Stimulated activated CD4-positive, alpha-beta T cell treated with anti-CD3 and anti-CD28 coated beads, Interleukin-4, amount 100 ng/mL, for 24 hours (primary cell): ENCODE results near the gene EML1.

Experiments
- DNase-seq: peaks from one replicate; pipeline ENCODE4 v3.0.0-alpha.2; 2020

EML1 gene

DNA sequence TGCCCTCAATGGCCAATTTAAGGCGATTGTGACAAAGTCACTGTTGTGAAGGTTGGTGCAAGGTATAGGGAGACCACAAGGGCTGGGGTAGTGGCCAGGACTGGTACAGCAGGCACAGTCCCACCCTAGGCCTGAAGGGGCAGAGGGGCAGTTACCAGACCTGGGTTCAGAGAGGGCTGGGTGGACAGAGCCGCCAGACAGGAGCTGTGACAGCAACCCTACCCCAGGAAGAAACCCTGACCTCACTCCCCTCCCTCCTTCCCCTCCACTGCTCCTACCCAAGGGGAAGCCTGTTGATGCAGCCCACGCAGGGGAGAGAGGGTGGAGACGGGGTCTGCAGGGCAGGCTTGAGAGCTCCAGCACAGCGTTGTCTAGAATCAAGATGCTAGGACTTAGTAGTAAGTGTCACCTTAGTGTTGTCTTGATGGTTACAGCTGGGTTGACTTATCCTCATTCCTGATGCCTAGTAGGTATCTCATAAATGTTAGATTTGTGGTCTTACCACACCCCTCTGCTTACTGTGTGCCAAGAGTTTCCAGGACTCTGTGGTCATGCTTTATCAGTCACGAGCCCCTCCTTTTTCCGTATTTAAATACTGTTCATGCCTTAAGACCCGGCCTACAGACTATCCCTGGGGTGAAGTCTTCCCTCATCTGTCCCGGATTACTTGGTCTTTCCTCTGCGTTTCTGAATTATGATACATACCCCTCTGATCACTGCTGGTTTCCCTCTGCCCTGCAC, 14.4 kb downstream of the EML1 start:
- no peak for DNase-seq

DNA sequence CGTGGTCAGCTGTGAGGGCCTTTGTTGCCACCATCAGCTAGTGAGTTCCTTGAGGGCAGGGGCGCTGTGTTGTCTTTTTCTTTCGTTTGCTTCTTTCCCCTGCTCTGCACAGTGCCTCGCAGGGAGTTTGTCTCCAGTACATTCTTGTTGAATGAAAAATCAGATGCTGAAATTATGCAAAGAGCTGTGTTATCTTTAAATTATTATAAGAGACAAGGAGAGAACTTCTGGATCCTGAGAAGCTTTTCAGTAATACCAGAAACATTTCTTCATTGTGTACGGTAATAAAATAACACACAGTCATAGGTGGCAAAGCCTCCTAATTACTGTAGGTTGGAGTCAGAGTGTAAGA, 14.9 kb downstream of the EML1 start:
- no peak for DNase-seq

DNA sequence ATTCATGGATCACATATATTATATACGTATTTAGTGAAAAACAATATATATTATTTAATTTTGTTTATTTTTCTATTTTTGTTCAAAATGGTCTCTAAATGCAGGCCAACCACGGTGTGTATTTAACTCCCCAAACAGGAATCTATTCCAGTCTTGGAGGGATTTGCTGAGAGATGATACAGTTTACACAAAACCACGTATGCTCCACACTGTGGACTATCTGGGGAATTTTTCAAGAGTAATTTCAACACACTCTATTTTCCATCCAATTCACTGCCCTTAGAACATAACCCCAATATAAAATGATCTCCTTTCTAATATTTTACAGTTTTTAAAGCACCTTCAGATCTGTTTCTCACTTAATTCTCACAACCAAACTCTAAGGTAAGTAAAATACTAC, 15.3 kb downstream of the EML1 start:
- DNase-seq = no peak

DNA sequence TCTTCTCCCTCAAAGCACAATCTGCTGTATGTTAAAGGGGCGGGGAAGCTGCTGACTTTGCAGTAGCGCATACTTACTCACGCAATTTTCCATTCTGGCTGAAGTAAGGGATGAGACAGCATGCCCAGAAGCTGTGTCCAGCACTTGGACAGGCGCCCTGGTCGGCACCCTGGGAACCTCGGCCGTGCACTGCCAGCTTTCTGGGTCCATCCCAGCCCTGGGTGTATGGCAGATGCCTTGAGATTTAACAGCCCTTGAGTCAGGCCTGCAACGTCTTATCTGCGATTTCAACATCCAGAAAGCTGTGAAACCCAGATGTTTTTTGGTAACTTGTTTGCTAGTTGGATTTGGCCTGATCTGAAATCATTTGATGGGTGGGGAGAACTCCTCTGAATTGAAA, 16.1 kb downstream of the EML1 start:
- DNase-seq = no peak

DNA sequence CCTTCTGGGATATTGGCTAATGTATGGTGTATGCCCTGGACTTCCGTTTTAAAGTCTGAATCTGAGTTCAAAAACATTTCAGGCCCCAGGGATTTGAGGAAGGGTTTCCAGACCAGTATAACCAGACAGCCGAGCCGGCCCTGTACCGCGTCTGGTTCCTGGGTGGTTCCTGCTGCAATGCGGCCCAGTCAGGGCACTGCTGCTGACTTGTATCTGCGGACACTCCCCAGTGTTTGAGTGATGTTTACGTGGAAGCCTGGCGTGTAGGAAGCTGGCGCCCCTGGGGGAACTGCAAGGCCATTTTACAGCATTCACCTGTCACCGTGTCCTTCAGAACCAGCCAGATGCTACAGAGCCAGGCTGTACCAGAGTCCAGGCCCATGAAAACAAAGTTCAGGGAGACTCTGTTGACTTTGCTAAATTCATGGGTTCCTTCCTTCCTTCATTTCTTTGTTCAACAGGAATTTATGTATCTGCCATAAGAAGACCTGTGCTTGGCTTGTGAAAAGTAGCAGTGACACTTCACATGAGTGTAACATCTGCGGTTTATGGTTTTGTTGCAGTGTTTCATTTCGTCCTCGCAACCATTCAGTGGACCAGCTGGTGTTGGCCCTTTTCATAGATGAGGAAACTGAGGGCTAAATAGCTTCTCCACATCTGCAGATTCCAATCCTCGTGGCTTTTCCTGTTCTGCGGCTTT, 16.8 kb downstream of the EML1 start:
- DNase-seq = no peak

DNA sequence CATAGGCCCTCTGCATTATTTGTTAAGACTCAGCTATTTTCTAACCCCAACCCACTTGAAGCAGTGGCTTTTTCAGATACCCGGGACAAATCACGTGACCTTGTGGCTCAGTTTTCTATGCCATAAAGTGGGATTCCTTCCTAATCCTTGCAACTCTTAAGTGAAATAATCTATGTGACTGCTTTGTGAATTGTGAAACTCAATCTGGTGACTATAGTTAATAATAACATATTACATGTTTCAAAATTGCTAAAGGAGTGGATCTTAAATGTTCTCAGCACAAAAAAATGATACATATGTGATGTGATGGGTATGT, 17.3 kb downstream of the EML1 start:
- no peak for DNase-seq

DNA sequence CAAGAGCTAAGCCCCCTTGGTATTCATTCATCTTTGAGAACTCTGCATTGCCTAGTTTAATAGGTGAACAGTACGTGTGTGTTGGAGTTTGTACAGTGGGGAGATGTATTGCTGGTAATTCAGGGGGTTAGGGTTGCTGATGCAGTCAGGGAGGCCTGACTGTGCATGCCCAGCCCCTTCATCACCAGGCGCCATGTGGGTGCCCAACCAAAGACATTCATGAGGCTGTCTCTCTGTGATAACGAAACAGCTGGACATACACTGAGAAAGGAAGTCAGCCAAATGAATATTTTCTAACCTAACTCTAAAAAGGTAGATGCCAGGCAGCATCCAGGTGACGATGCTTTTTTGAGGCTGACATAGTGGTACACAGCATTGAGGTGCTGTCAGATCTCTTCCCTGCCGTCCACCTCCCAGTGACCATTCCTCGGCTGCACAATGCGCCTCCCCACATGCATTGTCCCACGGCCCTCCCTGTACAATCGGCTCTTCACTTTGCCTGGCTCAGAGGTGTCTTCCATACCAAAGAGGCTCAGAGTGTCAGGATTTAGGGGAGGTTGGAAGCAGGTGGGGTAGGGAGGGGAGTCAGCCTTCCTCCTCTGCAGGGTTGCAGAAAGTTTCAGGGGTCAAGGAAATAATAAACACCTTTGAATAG, 19.0 kb downstream of the EML1 start:
- no peak for DNase-seq

DNA sequence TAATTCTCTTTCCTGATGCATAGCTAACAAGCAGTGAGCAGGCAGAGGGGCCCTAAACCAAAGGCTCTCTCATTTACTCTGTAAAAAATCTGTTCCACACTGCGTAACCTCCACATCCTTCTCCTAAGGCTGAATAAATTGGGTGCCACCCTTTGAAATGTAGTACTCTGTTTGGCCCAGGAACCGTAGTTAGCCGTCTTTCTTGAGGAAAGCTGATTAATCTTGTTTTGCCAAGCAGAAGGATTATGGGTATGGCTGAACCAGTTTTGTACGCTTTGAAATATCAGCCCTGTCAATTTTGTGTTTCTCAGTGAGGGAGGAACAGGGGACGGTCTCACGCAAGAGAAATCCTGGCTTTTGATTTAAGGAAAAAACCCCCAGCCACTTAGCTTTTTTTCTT, 19.7 kb downstream of the EML1 start:
- DNase-seq = no peak

DNA sequence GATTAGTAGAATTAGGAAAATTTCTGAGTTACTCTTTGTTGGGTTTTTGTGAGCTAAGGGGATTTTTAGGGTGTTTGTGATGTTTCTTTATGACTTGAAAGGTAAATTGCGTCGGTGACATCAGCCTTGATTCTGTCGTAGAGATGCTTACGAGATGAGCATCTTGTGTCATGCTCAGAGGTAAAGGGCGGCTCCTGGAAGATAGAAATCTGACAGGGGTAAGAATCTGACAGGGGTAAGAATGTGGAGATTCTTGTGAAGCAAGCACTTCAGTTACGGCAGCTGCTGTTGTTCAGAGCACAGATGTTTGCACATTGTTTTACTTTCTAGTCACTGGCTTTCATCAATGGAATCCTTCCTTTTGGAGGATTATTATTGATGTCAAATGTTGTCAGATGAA, 22.5 kb downstream of the EML1 start:
- no peak for DNase-seq

DNA sequence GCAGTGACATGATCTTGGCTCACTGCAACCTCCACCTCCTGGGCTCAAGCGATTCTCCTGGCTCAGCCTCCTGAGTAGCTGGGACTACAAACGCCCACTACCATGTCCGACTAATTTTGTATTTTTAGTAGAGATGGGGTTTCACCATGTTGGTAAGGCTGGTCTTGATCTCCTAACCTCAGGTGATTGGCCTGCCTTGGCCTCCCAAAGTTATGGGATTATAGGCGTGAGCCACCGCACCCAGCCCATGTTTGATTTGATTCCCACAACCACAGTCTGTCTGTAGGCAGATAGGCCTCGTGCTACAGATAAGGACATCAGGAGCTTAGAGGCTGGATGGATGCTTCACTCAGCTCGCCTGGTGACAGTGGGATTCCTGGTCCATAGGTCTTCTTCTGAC, 23.0 kb downstream of the EML1 start:
- no peak for DNase-seq

DNA sequence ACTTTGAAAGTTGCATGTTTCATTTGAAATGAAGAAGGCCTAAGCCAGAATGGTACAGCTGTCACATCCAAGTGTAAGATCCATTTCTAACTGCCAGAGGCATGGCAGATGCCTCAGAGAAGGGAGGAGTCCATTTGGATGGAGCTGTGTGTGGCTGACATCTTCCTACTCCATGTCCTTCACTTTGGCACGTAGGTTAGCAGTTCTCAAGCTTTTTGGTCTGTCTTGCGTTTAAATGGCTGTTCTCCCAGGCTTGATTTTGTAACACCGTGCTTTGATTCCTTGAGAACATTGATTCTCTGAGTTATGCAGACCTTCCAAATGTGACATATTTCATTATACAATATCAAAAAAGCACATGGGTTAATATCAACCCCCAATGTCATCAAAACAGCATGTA, 23.4 kb downstream of the EML1 start:
- no peak for DNase-seq

DNA sequence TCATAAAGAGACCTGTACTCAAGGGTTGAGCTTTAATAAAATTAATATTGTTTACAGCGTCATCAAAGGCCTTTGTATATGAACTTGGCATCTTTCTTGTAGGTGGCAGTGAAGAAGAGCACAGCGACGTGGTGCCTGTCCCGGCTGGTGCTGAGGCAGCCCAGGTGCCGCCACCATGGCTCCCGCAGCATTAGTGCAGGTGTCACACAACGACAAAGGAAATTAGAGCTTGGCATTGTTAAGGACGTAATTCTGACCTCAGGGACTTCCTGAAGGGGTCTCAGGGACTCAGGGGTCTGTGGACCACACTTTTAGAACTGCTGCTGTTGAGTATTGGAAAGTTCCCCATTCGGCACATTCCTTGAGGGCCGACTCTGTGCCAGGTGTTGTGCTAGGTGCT, 24.1 kb downstream of the EML1 start:
- DNase-seq = no peak

DNA sequence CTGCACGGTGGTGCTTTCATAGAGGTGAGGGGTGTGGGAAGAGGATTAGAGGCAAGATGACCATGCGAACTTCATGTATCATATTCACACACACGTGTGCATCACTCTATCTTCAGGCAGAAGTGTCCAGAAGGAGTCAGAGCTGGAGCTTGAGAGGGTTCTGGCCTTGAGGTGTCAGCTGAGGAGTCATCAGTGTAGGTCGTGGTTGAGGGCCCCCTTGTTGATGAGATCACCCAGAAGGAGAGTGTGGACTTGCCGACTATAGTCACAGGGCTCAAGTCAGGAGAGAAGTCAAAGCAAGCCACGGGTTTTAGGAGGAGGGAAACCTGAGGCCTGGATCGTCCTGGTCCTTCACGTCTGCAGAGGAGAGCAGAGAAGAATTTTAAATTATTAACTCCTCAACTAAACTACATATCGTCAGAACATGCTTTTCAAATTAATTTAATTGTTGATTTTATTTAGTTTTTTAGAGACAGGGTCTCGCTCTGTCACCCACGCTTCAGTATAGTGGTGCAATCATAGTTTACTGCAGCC, 25.4 kb downstream of the EML1 start:
- no peak for DNase-seq

DNA sequence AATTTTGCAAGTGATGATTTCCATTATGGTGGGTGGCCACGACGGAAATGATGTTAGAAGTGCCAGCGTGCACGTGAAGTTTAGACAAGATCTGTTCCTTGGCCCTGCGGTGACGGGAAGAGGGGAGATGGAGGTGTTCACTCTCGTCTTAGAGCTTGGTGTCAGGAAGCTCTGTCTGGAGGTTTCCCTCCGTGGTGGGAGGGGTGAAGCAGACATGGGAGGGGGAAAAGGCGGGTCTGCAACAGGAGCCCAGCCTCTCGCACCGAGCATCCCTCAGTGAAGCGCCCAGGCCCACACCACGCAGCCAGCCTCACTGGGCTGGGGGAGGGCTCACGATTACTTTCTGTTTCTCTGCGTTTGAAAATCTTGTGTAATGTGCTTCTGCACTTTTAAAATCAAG, 26.3 kb downstream of the EML1 start:
- no peak for DNase-seq

DNA sequence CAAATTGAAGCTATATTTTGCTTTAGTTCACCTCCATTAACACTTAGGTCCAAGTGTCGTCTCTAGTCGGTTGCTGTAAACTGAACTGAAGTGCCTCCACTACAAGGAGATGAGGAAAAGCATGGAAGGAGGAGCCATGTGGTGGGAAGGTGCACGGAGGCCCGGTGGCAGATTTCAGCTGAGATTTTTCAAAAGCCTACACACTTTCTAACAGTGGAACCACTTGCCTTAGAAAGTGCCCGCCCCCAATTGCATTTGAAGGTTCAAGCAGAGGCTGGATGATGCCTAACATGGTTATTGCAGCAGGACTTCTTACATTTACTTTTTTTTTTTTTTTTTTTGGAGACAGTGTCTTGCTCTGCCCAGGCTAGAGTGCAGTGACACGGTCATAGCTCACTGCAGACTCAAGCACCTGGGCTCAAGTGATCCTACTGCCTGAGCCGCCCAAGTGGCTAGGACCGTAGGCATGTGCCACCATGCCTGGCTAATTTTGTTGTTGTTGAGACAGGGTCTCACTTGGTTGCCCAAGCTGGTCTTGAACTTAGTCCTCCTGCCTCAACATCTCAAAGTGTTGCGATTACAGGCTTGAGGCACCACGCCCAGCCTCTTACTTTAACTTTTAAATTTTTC, 27.6 kb downstream of the EML1 start:
- no peak for DNase-seq

DNA sequence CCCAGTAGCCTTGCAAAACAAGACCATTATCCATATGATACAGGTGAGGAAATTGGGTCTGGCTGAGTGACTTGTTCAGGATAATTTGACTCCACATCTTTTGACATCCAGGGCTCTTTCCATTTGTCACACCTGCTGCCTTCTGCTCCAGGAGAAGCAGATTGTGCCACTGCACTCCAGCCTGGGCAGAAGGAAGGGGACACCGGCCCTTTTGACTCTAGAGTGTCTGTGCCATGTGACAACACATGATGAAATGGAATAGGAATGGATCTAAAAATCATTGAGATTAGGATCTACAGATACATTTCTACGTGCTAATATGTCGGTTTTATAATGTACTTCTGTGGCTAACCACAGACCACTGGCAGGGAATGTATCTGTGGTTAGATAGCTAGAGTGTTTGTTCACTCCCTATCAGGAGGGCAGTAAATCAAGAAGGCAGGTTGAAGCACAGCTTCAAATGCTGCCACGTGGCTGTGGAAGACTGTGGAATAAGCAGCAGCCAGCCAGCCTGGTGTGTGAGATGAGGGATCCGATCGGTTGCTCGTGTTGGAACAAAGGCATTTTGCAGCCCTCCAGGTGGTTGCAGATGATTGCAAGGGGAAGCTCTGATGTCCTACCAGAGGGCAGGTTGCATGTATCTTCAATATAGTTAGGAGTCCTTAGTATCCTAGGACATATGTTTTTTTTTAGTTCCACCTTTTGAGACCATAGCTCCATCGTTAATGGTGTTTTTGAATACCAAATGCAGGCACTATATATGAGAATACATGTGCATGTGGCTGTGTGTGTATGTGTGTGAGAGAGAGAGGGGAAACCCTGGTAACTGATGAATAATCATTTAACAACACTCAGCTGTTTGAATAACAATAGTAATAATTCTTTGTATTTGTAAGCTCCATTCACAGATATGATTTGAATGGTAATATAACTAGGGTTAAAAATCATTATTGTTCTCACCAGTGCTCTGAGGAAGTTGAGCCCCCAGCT, 28.6 kb downstream of the EML1 start:
- no peak for DNase-seq

DNA sequence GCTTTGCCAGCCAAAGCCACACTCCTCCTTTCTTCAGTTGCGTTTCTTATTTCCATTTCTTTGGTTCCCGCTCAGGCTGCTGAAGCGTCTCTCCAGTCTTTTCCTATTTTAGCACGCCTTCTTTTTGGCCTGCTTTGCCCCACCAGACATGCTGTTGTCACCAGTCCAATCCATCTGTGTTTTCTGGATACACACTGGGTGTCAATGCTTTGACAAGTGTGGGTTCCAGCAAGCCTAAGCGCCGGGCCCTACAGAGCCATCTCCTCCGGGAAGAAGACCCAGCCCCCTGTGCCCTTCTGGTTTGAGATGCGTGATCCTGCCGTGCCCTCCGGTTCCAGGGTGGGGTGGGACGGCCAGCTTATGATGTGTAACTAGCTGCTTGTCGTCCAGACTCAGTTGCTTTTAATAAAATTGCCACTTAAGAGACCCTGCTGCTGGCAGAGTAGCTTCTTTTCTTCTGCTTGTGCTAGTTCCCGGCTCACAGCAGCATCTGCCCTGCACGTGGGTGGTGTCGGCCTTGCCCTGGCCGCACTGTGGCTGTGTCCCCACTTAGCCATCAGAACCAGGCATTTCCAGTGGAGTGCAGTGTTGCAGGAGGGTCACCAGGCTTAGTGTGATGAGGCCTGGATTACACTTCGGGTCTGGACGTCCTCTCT, 29.7 kb downstream of the EML1 start:
- DNase-seq = no peak

DNA sequence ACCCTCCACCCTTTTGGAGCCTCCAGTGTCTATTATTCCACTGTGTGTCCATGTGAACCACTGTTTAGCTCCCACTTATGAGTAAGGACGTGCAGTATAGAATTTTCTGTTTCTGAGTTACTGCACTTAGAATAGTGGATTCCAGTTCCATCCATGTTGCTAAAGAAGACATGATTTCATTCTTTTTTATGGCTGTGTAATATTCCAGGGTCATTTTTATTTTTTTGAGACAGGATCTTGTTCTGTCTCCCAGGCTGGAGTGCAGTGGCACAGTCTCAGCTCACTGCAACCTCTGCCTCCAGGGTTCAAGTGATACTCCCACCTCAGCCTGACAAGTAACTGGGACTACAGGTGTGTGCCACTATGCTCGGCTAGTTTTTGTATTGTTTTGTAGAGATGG, 31.6 kb downstream of the EML1 start:
- DNase-seq = no peak

DNA sequence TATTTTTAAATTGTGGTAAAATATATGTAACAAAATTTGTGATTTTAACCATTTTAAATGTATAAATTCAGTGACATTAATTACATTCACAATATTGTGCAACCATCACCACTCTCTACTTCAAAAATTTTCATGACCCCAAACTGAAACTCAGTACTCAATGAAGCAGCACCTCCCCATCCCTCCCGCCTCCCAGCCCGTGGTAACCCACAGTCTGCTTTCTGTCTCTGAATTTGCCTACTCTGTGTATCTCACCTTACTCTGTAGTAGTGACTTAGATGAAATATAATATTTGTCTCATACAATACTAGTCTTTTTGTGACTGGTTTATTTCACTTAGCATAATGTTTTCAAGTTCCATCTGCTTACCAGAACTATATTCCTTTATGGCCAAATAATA, 36.2 kb downstream of the EML1 start:
- no peak for DNase-seq

DNA sequence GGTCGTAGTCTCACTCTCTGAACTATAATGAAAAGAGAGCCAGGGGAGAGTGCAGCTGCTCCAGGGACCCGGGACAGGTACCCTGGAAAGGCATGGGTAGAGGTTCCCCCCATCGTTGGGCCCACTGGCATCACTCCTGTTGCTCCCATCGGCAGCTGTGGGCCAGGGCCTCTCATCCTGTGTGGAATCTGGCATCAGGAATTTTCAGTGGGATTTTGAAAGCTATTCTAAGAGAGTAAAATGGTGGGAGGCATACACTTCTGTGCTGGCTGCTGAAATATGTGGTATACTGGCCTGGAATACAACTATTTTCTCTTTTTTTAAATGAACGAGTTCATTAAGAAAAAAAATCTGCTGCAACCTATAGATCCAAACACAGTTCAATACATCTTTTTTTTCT, 38.1 kb downstream of the EML1 start:
- no peak for DNase-seq

DNA sequence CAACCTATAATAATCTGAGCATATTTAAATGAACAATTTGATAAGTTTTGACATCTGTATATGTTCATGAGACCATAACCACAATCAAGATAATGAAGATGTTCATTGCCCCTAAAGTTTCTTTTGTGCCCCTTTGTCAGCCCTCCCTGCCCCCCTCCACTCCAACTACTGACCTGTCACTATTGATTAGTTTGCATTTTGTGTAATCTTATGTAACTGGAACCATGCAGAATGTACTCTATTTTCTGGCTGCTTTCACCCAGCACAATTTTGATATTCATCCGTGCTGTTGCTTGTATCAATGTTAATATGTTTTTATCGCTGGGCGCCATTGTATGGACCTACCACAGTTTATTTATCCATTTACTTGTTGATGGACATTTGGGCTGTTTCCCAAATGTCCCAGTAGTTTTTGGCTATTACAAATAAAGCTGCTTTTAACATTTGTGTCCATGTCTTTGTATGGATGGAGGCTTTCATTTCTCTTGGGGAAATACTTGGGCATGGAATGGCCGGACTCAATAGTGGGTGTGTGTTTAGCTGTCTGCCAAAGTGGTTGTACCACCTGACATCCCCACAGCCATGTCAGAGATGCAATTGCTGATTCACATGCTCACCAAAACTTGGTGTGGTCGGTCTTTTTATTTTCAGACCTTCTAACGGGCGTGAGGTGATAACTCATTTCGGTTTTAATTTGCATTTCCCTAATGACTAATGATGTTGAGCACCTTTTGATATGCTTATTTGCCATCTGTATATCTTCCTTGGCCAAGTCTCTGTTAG, 38.9 kb downstream of the EML1 start:
- DNase-seq = no peak
